IPS DF 6.9 (cell line): ENCODE measurements around the gene TMEM86B.

Source experiments
- DNase-seq: peaks from one replicate; pipeline ENCODE4 v3.0.0-alpha.2; 2013; ENCODE audit warnings: low read depth, low spot score
- H3K27ac ChIP-seq: one replicate; pipeline ENCODE4 v1.5.1; 2013; ENCODE audit warnings: low read length, control low read depth
- H3K27me3 ChIP-seq: 2 replicates; pipeline ENCODE4 v1.6.1; 2013; ENCODE audit warnings: mild to moderate bottlenecking, low read length; ENCODE audit not compliant: control insufficient read depth, insufficient read depth
- H3K36me3 ChIP-seq: 2 replicates; pipeline ENCODE4 v1.6.1; 2013; ENCODE audit warnings: low read length; ENCODE audit not compliant: control insufficient read depth, insufficient read depth
- H3K4me1 ChIP-seq: 2 replicates; pipeline ENCODE4 v1.6.1; 2013; ENCODE audit warnings: low read length; ENCODE audit not compliant: control insufficient read depth, insufficient read depth
- H3K4me3 ChIP-seq: 2 replicates; pipeline ENCODE4 v1.5.1; 2013; ENCODE audit warnings: mild to moderate bottlenecking, low read length
- H3K9me3 ChIP-seq: 2 replicates; pipeline ENCODE4 v1.6.1; 2013; ENCODE audit warnings: low read length, inconsistent platforms; ENCODE audit not compliant: control insufficient read depth, insufficient read depth
- WGBS: extraction: QIAGEN DNeasy Blood & Tissue Kit; methylation state at CpG from one replicate; pipeline ENCODE4 v1.1.7; 2013; ENCODE audit warnings: mixed read lengths, missing lambda C conversion rate; ENCODE audit not compliant: insufficient read length, insufficient coverage; 5-methylcytosine and 5-hydroxymethylcytosine counted together

TMEM86B gene

GRCh38 chr19:55228403-55229031, at the start of gene TMEM86B:
Gene TMEM86B, minus strand, starts transcription at chr19:55228763. Its CDS starts 22 bp downstream, at chr19:55228741.
- H3K9me3 ChIP-seq: no peaks in the 10 kb centered on the region
- no peaks in the 10 kb centered on the region for H3K4me1 ChIP-seq
- H3K27me3 ChIP-seq: no peaks in the 10 kb centered on the region
- H3K36me3 ChIP-seq: peaks cover 15% of the 10 kb centered on the region
- no peak within 1 kb of the TSS; the same call in 1 of the 2 replicates for H3K4me3 ChIP-seq
- H3K27ac ChIP-seq: no peak within 1 kb of the TSS
- no CpG with 5 or more reads among the region's 12 CpGs for WGBS
- no peak for DNase-seq

GRCh38 chr19:55277494-55277893, 48.9 kb upstream of the TMEM86B start:
- Histone ChIP-seq H3K4me3 (no peak overlapping the region), H3K4me1 (no peaks in the 10 kb centered on the region), H3K9me3 (no peaks in the 10 kb centered on the region), H3K36me3 (peaks cover 3% of the 10 kb centered on the region; the same call in 1 of the 2 replicates), H3K27me3 (no peaks in the 10 kb centered on the region), H3K27ac (no peak overlapping the region)
- WGBS: no CpG with 5 or more reads among the region's 17 CpGs
- DNase-seq: no peak

GRCh38 chr19:55276720-55277430, 48.3 kb upstream of the TMEM86B start:
- no peaks in the 10 kb centered on the region for H3K9me3 ChIP-seq
- peaks cover 3% of the 10 kb centered on the region; the same call in 1 of the 2 replicates for H3K36me3 ChIP-seq
- no peaks in the 10 kb centered on the region for H3K4me1 ChIP-seq
- WGBS: no CpG with 5 or more reads among the region's 15 CpGs
- no peak for DNase-seq
- H3K27me3 ChIP-seq: no peaks in the 10 kb centered on the region
- no peak overlapping the region for H3K4me3 ChIP-seq
- no peak overlapping the region for H3K27ac ChIP-seq

- no peak overlapping the region for H3K27ac ChIP-seq
- H3K4me1 ChIP-seq: no peaks in the 10 kb centered on the region
- H3K27me3 ChIP-seq: no peaks in the 10 kb centered on the region
- peaks cover 3% of the 10 kb centered on the region; the same call in 1 of the 2 replicates for H3K36me3 ChIP-seq
- no peak for DNase-seq
- no peaks in the 10 kb centered on the region for H3K9me3 ChIP-seq
- no CpG with 5 or more reads among the region's 17 CpGs for WGBS
- no peak overlapping the region for H3K4me3 ChIP-seq
Observed at GRCh38 chr19:55275851-55276719, 47.5 kb upstream of the TMEM86B start.

- H3K9me3 ChIP-seq: no peaks in the 10 kb centered on the region
- no peak overlapping the region for H3K27ac ChIP-seq
- no peaks in the 10 kb centered on the region for H3K27me3 ChIP-seq
- peaks cover 3% of the 10 kb centered on the region; the same call in 1 of the 2 replicates for H3K36me3 ChIP-seq
- no peak overlapping the region for H3K4me3 ChIP-seq
- no CpG with 5 or more reads among the region's 36 CpGs for WGBS
- no peak for DNase-seq
- H3K4me1 ChIP-seq: no peaks in the 10 kb centered on the region
Observed at GRCh38 chr19:55273978-55274707, 45.6 kb upstream of the TMEM86B start.

- no peak overlapping the region for H3K4me3 ChIP-seq
- WGBS: no CpG with 5 or more reads among the region's 18 CpGs
- no peaks in the 10 kb centered on the region for H3K9me3 ChIP-seq
- H3K36me3 ChIP-seq: peaks cover 3% of the 10 kb centered on the region; the same call in 1 of the 2 replicates
- H3K4me1 ChIP-seq: no peaks in the 10 kb centered on the region
- H3K27me3 ChIP-seq: no peaks in the 10 kb centered on the region
- no peak overlapping the region for H3K27ac ChIP-seq
- DNase-seq: no peak
Observed at GRCh38 chr19:55272142-55272541, 43.6 kb upstream of the TMEM86B start.

- H3K27ac ChIP-seq: no peak overlapping the region
- no peaks in the 10 kb centered on the region for H3K27me3 ChIP-seq
- no peak for DNase-seq
- no peaks in the 10 kb centered on the region for H3K4me1 ChIP-seq
- 100% methylated on average over 5 of the region's 25 CpGs for WGBS
- peaks cover 3% of the 10 kb centered on the region; the same call in 1 of the 2 replicates for H3K36me3 ChIP-seq
- no peaks in the 10 kb centered on the region for H3K9me3 ChIP-seq
- no peak overlapping the region for H3K4me3 ChIP-seq
Observed at GRCh38 chr19:55270172-55270942, 41.8 kb upstream of the TMEM86B start.

- no CpG with 5 or more reads among the region's 8 CpGs for WGBS
- H3K4me3 ChIP-seq: no peak overlapping the region
- H3K4me1 ChIP-seq: 0 out of 2 replicates have a peak, but pooled peaks cover 2% of the 10 kb centered on the region
- peaks cover 2% of the 10 kb centered on the region; the same call in 1 of the 2 replicates for H3K36me3 ChIP-seq
- no peaks in the 10 kb centered on the region for H3K27me3 ChIP-seq
- H3K27ac ChIP-seq: no peak overlapping the region
- no peaks in the 10 kb centered on the region for H3K9me3 ChIP-seq
- DNase-seq: no peak
Observed at GRCh38 chr19:55269299-55269698, 40.7 kb upstream of the TMEM86B start.

GRCh38 chr19:55266840-55267239, 38.3 kb upstream of the TMEM86B start:
- H3K4me1 ChIP-seq: 0 out of 2 replicates have a peak, but pooled peaks cover 2% of the 10 kb centered on the region
- no peaks in the 10 kb centered on the region for H3K36me3 ChIP-seq
- no peak for DNase-seq
- no peak overlapping the region for H3K27ac ChIP-seq
- H3K4me3 ChIP-seq: no peak overlapping the region
- no peaks in the 10 kb centered on the region for H3K9me3 ChIP-seq
- no CpG with 5 or more reads among the region's 4 CpGs for WGBS
- H3K27me3 ChIP-seq: no peaks in the 10 kb centered on the region
